ENCODE data around the gene THADA. TPM values are rescaled to one million over a fixed set of nuclear protein-coding genes. Genes with fewer than 3 reads are reported as not detected.

The THADA gene
- total and polyA plus RNA-seq, 2 donors, result 11.8 to 20.6 TPM

GRCh38 chr2:43276266-43276941 is 319.4 kb downstream of the THADA start:
- peaks cover 0 to 2% of the 10 kb centered on the region in 2 donors for H3K4me1 ChIP-seq (ENCODE audit: control insufficient read depth in 2 of 2, insufficient read depth in 2 of 2, low read length in 2 of 2)
- peaks cover 0 to 2% of the 10 kb centered on the region in 2 donors for H3K9me3 ChIP-seq (ENCODE audit: control insufficient read depth in 2 of 2, insufficient read depth in 1 of 2, low read length in 1 of 2)
- H3K27me3 ChIP-seq (ENCODE audit: control insufficient read depth in 2 of 2, insufficient read depth in 1 of 2, low read length in 1 of 2), result no peaks in the 10 kb centered on the region
- WGBS, result 94% methylated on average over 6 of the region's 6 CpGs
- H3K27ac ChIP-seq (ENCODE audit: low read depth in 1 of 2, low read length in 1 of 2), result no peak overlapping the region
- H3K36me3 ChIP-seq (ENCODE audit: control insufficient read depth in 2 of 2, insufficient read depth in 2 of 2, low read length in 1 of 2), result peaks cover 0 to 32% of the 10 kb centered on the region in 2 donors
- DNase-seq (ENCODE audit: low read depth in 6 of 9, low spot score in 9 of 9), result no peak
- H3K4me3 ChIP-seq (ENCODE audit: low read length in 2 of 2), result no peak overlapping the region

GRCh38 chr2:43274721-43275120 is 321.1 kb downstream of the THADA start:
- no peak for DNase-seq (ENCODE audit: low read depth in 6 of 9, low spot score in 9 of 9)
- H3K4me3 ChIP-seq (ENCODE audit: low read length in 2 of 2), result no peak overlapping the region
- H3K27me3 ChIP-seq (ENCODE audit: control insufficient read depth in 2 of 2, insufficient read depth in 1 of 2, low read length in 1 of 2), result no peaks in the 10 kb centered on the region
- H3K9me3 ChIP-seq (ENCODE audit: control insufficient read depth in 2 of 2, insufficient read depth in 1 of 2, low read length in 1 of 2), result peaks cover 0 to 2% of the 10 kb centered on the region in 2 donors
- H3K4me1 ChIP-seq (ENCODE audit: control insufficient read depth in 2 of 2, insufficient read depth in 2 of 2, low read length in 2 of 2), result peaks cover 0 to 2% of the 10 kb centered on the region in 2 donors
- peaks cover 0 to 29% of the 10 kb centered on the region in 2 donors for H3K36me3 ChIP-seq (ENCODE audit: control insufficient read depth in 2 of 2, insufficient read depth in 2 of 2, low read length in 1 of 2)
- WGBS, result 96% methylated on average over 4 of the region's 4 CpGs
- no peak overlapping the region for H3K27ac ChIP-seq (ENCODE audit: low read depth in 1 of 2, low read length in 1 of 2)

DNA sequence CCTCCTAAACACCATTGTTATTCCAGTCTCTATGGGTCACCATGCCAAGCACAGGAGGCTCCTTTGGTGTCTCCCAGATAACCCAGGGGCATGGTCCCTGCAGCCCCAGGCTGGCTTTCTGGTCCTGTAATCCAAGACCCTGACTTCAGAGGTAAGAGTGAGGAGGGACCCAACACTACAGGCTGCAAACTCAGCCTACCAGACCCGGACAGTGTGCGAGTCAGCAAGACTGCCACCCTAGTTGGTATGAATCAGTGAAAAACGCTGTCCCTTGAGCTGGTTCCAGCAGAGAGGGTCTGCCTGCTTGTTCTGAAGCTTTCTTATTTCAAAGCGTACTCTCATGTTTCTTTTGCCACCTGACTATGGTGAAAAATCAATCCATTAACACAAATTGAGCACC is 321.8 kb downstream of the THADA start:
- peaks cover 0 to 8% of the 10 kb centered on the region in 2 donors for H3K4me1 ChIP-seq (ENCODE audit: control insufficient read depth in 2 of 2, insufficient read depth in 2 of 2, low read length in 2 of 2)
- H3K4me3 ChIP-seq (ENCODE audit: low read length in 2 of 2), result no peak overlapping the region
- H3K36me3 ChIP-seq (ENCODE audit: control insufficient read depth in 2 of 2, insufficient read depth in 2 of 2, low read length in 1 of 2), result peaks cover 3 to 22% of the 10 kb centered on the region in 2 donors
- no peaks in the 10 kb centered on the region for H3K27me3 ChIP-seq (ENCODE audit: control insufficient read depth in 2 of 2, insufficient read depth in 1 of 2, low read length in 1 of 2)
- 98% methylated on average over 4 of the region's 4 CpGs for WGBS
- H3K9me3 ChIP-seq (ENCODE audit: control insufficient read depth in 2 of 2, insufficient read depth in 1 of 2, low read length in 1 of 2), result peaks cover 0 to 2% of the 10 kb centered on the region in 2 donors
- no peak for DNase-seq (ENCODE audit: low read depth in 6 of 9, low spot score in 9 of 9)
- H3K27ac ChIP-seq (ENCODE audit: low read depth in 1 of 2, low read length in 1 of 2), result no peak overlapping the region

DNA sequence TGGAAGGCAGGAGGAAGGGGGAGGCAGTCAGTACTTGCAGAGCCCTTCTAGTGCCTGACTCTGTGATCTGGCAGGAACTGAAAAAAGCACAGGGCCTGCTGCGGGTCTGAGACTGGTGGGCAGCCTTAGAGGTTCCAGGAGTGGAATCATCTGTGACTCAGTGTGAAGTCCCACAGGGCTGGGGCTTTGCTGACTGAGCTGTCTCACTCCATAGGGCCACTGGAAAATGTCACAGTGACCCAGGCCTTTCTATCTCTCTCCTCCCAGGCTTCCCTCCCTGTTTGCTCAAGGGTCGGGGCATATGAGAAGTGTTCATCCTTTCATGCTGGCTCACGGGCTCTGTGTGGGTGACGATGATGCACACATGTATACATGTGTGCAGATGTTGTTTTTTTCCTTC is 322.3 kb downstream of the THADA start:
- no peak overlapping the region for H3K27ac ChIP-seq (ENCODE audit: low read depth in 1 of 2, low read length in 1 of 2)
- peaks cover 0 to 2% of the 10 kb centered on the region in 2 donors for H3K9me3 ChIP-seq (ENCODE audit: control insufficient read depth in 2 of 2, insufficient read depth in 1 of 2, low read length in 1 of 2)
- peaks cover 0 to 8% of the 10 kb centered on the region in 2 donors for H3K4me1 ChIP-seq (ENCODE audit: control insufficient read depth in 2 of 2, insufficient read depth in 2 of 2, low read length in 2 of 2)
- H3K36me3 ChIP-seq (ENCODE audit: control insufficient read depth in 2 of 2, insufficient read depth in 2 of 2, low read length in 1 of 2), result peaks cover 3 to 18% of the 10 kb centered on the region in 2 donors
- DNase-seq (ENCODE audit: low read depth in 6 of 9, low spot score in 9 of 9), result no peak
- no peak overlapping the region for H3K4me3 ChIP-seq (ENCODE audit: low read length in 2 of 2)
- WGBS, result 98% methylated on average over 4 of the region's 4 CpGs
- no peaks in the 10 kb centered on the region for H3K27me3 ChIP-seq (ENCODE audit: control insufficient read depth in 2 of 2, insufficient read depth in 1 of 2, low read length in 1 of 2)

- Histone ChIP-seq H3K4me1 (ENCODE audit: control insufficient read depth in 2 of 2, insufficient read depth in 2 of 2, low read length in 2 of 2) (peaks cover 0 to 6% of the 10 kb centered on the region in 2 donors), H3K36me3 (ENCODE audit: control insufficient read depth in 2 of 2, insufficient read depth in 2 of 2, low read length in 1 of 2) (peaks cover 9 to 22% of the 10 kb centered on the region in 2 donors), H3K9me3 (ENCODE audit: control insufficient read depth in 2 of 2, insufficient read depth in 1 of 2, low read length in 1 of 2) (peaks cover 0 to 2% of the 10 kb centered on the region in 2 donors), H3K27ac (ENCODE audit: low read depth in 1 of 2, low read length in 1 of 2) (no peak overlapping the region), H3K27me3 (ENCODE audit: control insufficient read depth in 2 of 2, insufficient read depth in 1 of 2, low read length in 1 of 2) (no peaks in the 10 kb centered on the region), H3K4me3 (ENCODE audit: low read length in 2 of 2) (no peak overlapping the region)
- DNase-seq (ENCODE audit: low read depth in 6 of 9, low spot score in 9 of 9), result no peak
- 99% methylated on average over 4 of the region's 4 CpGs for WGBS
These were observed 324.8 kb downstream of the THADA start for GRCh38 chr2:43270930-43271615.

DNA sequence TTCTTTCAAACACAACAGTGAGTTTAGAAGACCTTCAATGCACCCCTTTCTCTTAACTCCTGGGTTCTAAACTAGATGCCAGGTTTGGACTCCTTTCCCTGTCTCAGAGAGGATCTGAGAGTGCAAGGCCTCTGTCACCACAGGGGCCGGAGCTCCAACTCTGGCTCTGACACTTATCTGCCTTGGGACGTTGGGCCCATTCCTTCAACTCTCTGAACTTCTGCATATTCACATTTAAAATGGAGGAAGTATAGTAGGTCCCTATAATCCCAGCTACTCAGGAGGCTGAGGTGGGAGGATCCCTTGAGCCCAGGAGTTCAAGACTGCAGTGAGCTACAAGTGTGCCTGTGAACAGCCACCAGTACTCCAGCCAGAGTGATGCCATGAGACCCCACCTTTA is 325.4 kb downstream of the THADA start:
- no peak overlapping the region for H3K27ac ChIP-seq (ENCODE audit: low read depth in 1 of 2, low read length in 1 of 2)
- no peak overlapping the region for H3K4me3 ChIP-seq (ENCODE audit: low read length in 2 of 2)
- DNase-seq (ENCODE audit: low read depth in 6 of 9, low spot score in 9 of 9), result no peak
- H3K9me3 ChIP-seq (ENCODE audit: control insufficient read depth in 2 of 2, insufficient read depth in 1 of 2, low read length in 1 of 2), result peaks cover 0 to 2% of the 10 kb centered on the region in 2 donors
- WGBS, result 96% methylated on average over 2 of the region's 2 CpGs
- H3K4me1 ChIP-seq (ENCODE audit: control insufficient read depth in 2 of 2, insufficient read depth in 2 of 2, low read length in 2 of 2), result peaks cover 0 to 6% of the 10 kb centered on the region in 2 donors
- no peaks in the 10 kb centered on the region for H3K27me3 ChIP-seq (ENCODE audit: control insufficient read depth in 2 of 2, insufficient read depth in 1 of 2, low read length in 1 of 2)
- H3K36me3 ChIP-seq (ENCODE audit: control insufficient read depth in 2 of 2, insufficient read depth in 2 of 2, low read length in 1 of 2), result peaks cover 14 to 22% of the 10 kb centered on the region in 2 donors

DNA sequence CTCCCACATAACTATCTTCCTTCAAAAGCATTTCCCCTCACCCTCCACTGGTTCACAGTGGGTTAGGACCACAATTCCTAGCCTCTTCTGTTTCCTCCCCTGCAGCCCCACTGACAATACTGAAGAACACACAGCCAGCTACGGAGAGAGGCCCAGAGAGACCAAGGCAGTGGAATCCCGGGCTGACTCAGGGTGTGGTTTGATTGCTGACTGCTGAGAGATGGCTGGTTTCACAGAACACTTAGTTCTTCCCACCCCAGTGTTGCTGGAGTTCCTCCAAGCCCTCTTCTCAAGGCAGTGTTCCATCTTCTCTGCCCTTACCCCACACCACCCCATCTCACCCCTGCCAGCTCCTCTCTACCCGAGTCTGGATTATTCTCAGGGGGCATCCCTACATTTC is 326.1 kb downstream of the THADA start:
- peaks cover 14 to 22% of the 10 kb centered on the region in 2 donors for H3K36me3 ChIP-seq (ENCODE audit: control insufficient read depth in 2 of 2, insufficient read depth in 2 of 2, low read length in 1 of 2)
- no peak for DNase-seq (ENCODE audit: low read depth in 6 of 9, low spot score in 9 of 9)
- peak overlapping the region in 1 of 2 donors; percentile 9 for H3K27ac ChIP-seq (ENCODE audit: low read depth in 1 of 2, low read length in 1 of 2)
- no peaks in the 10 kb centered on the region for H3K27me3 ChIP-seq (ENCODE audit: control insufficient read depth in 2 of 2, insufficient read depth in 1 of 2, low read length in 1 of 2)
- WGBS, result 89% methylated on average over 3 of the region's 3 CpGs
- H3K9me3 ChIP-seq (ENCODE audit: control insufficient read depth in 2 of 2, insufficient read depth in 1 of 2, low read length in 1 of 2), result peaks cover 0 to 2% of the 10 kb centered on the region in 2 donors
- H3K4me3 ChIP-seq (ENCODE audit: low read length in 2 of 2), result no peak overlapping the region
- peaks cover 0 to 6% of the 10 kb centered on the region in 2 donors for H3K4me1 ChIP-seq (ENCODE audit: control insufficient read depth in 2 of 2, insufficient read depth in 2 of 2, low read length in 2 of 2)

DNA sequence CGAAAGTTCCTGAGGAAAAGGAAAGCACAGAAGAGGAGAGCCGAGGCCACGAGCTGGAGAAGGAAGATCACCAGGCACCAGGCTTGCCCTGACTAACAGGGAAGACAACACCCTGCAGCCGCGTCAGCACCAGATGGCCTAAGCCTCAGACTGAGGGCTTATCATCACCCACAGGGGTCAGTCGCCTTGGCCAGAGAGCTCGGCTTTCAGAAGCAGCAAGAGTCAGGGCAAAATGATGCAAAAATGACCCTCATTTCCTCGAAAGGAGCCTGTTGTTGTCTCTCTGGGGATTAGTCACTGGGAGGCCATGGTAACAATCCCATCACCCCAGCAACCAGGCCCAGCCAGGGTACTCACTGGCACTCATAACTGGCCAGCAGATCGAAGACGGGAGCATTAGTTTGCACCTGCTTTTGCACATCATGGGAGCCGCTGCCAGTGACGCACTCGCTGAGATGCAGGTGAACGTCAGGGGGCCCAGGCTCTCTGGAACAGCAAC is 326.7 kb downstream of the THADA start:
- Histone ChIP-seq H3K4me3 (ENCODE audit: low read length in 2 of 2) (no peak overlapping the region), H3K27ac (ENCODE audit: low read depth in 1 of 2, low read length in 1 of 2) (peak overlapping the region in 1 of 2 donors; percentile 47), H3K4me1 (ENCODE audit: control insufficient read depth in 2 of 2, insufficient read depth in 2 of 2, low read length in 2 of 2) (peaks cover 0 to 6% of the 10 kb centered on the region in 2 donors), H3K36me3 (ENCODE audit: control insufficient read depth in 2 of 2, insufficient read depth in 2 of 2, low read length in 1 of 2) (peaks cover 14 to 22% of the 10 kb centered on the region in 2 donors), H3K27me3 (ENCODE audit: control insufficient read depth in 2 of 2, insufficient read depth in 1 of 2, low read length in 1 of 2) (no peaks in the 10 kb centered on the region), H3K9me3 (ENCODE audit: control insufficient read depth in 2 of 2, insufficient read depth in 1 of 2, low read length in 1 of 2) (peaks cover 0 to 2% of the 10 kb centered on the region in 2 donors)
- WGBS, result 94% methylated on average over 14 of the region's 14 CpGs
- DNase-seq (ENCODE audit: low read depth in 6 of 9, low spot score in 9 of 9), result no peak
